Neural progenitor cell (in vitro differentiated cells): ENCODE measurements around the gene PSMB3. TPM values are rescaled to one million over a fixed set of nuclear protein-coding genes. Genes with fewer than 3 reads are reported as not detected.

ENCODE experiments used
- DNase-seq: peaks from one replicate; pipeline ENCODE4 v3.0.0-alpha.2; 2016; ENCODE audit warnings: low spot score
- H2AFZ ChIP-seq: fragments of 200-600 bp; sonication (generic); replicated peaks from 2 replicates; pipeline ENCODE4 v1.6.1; 2016; ENCODE audit warnings: antibody characterized with exemption
- H3F3A ChIP-seq: fragments of 200-600 bp; sonication (generic); 2 replicates; pipeline ENCODE4 v1.6.1; 2016; ENCODE audit warnings: antibody characterized with exemption, low read depth
- H3K27ac ChIP-seq: fragments of 200-600 bp; sonication (generic); 2 replicates; pipeline ENCODE4 v1.5.1; 2016; ENCODE audit warnings: mild to moderate bottlenecking
- H3K27me3 ChIP-seq: fragments of 200-600 bp; sonication (generic); 2 replicates; pipeline ENCODE4 v1.6.1; 2016; ENCODE audit warnings: mild to moderate bottlenecking, moderate library complexity
- H3K36me3 ChIP-seq: fragments of 200-600 bp; sonication (generic); 2 replicates; pipeline ENCODE4 v1.5.1; 2016
- H3K4me1 ChIP-seq: fragments of 200-600 bp; sonication (generic); 2 replicates; pipeline ENCODE4 v1.6.1; 2016; ENCODE audit warnings: mixed run types
- H3K4me2 ChIP-seq: fragments of 200-600 bp; sonication (generic); 2 replicates; pipeline ENCODE4 v1.6.1; 2016
- H3K4me3 ChIP-seq: fragments of 200-600 bp; sonication (generic); 2 replicates; pipeline ENCODE4 v1.5.1; 2016
- H3K79me2 ChIP-seq: fragments of 200-600 bp; sonication (generic); 2 replicates; pipeline ENCODE4 v1.6.1; 2016; ENCODE audit warnings: low read depth
- H3K9ac ChIP-seq: fragments of 200-600 bp; sonication (generic); 2 replicates; pipeline ENCODE4 v1.6.1; 2016
- H3K9me3 ChIP-seq: fragments of 200-600 bp; sonication (generic); 2 replicates; pipeline ENCODE4 v1.5.1; 2016; ENCODE audit warnings: low read depth
- H4K20me1 ChIP-seq: fragments of 200-600 bp; sonication (generic); 2 replicates; pipeline ENCODE4 v1.6.1; 2016; ENCODE audit warnings: low read depth
- H3K27ac Mint-ChIP-seq: 3 replicates; pipeline ENCODE4 v1.8.0; 2021; ENCODE audit warnings: mixed read lengths
- H3K27me3 Mint-ChIP-seq: 2 replicates; pipeline ENCODE4 v1.8.0; 2022; ENCODE audit warnings: low read depth, mild to moderate bottlenecking, inconsistent platforms, moderate library complexity, mixed read lengths; ENCODE audit not compliant: insufficient read depth
- H3K36me3 Mint-ChIP-seq: 3 replicates; pipeline ENCODE4 v1.8.0; 2021; ENCODE audit warnings: mixed read lengths
- H3K4me1 Mint-ChIP-seq: 3 replicates; pipeline ENCODE4 v1.8.0; 2021; ENCODE audit warnings: mixed read lengths
- H3K4me3 Mint-ChIP-seq: 3 replicates; pipeline ENCODE4 v1.8.0; 2021; ENCODE audit warnings: mild to moderate bottlenecking, moderate library complexity, mixed read lengths
- H3K9me3 Mint-ChIP-seq: 3 replicates; pipeline ENCODE4 v1.8.0; 2020; ENCODE audit warnings: mixed read lengths
- CTCF ChIP-seq: fragments of 200-600 bp; sonication (generic); IDR thresholded peaks from 2 replicates; pipeline ENCODE4 v1.5.1; 2017; ENCODE audit warnings: antibody characterized with exemption, mild to moderate bottlenecking
- EZH2 ChIP-seq: fragments of 200-600 bp; sonication (generic); IDR thresholded peaks from 2 replicates; pipeline ENCODE4 v1.6.1; 2017; ENCODE audit warnings: antibody characterized with exemption, mild to moderate bottlenecking, moderate library complexity
- EZH2phosphoT487 ChIP-seq: fragments of 200-600 bp; sonication (generic); IDR thresholded peaks from 2 replicates; pipeline ENCODE4 v1.6.1; 2017; ENCODE audit warnings: antibody characterized with exemption
- total RNA-seq: library from RNA; depleted of rRNA; stranded (reverse); fragments of >200 nt; gene quantifications from 2 replicates; pipeline ENCODE4 v1.2.3, GENCODE V29; 2015; ENCODE audit warnings: low replicate concordance

PSMB3 gene
- total RNA-seq, 1 donor from 2014 or later: 127 TPM

DNA sequence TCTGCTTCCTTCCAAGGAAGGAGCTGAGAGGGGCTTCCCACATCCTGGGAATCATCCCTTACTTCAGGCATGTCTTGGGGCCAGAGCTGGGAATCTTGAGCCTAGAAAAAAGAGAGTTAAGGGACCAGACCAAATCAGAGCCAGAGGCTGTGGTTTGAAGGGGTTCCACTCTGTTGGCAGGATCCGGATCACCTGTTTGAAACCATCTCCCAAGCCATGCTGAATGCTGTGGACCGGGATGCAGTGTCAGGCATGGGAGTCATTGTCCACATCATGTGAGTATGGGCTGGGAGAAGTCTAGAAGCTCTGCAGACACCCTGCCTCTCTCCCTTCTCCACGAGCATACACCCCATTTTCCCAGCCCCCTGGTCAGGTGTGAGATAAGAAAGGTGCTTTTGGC, 9.7 kb downstream of the PSMB3 start:
- Histone ChIP-seq H3K27ac (no peak overlapping the region), H4K20me1 (peaks cover 22% of the 10 kb centered on the region), H3K9ac (no peak overlapping the region), H3K4me2 (no peak overlapping the region), H3K9me3 (no peaks in the 10 kb centered on the region), H3K4me3 (no peak overlapping the region), H2AFZ (no peak overlapping the region), H3K27me3 (no peaks in the 10 kb centered on the region), H3K4me1 (no peaks in the 10 kb centered on the region), H3F3A (peaks cover 25% of the 10 kb centered on the region), H3K36me3 (no peaks in the 10 kb centered on the region), H3K79me2 (no peaks in the 10 kb centered on the region)
- Mint-ChIP-seq H3K4me1 (peaks cover 3% of the 10 kb centered on the region), H3K36me3 (peaks cover 20% of the 10 kb centered on the region), H3K4me3 (no peak overlapping the region), H3K27me3 (no peaks in the 10 kb centered on the region), H3K27ac (no peak overlapping the region), H3K9me3 (no peaks in the 10 kb centered on the region)
- no peak for DNase-seq
- TF ChIP-seq EZH2phosphoT487 (no peak), CTCF (no peak), EZH2 (no peak)

DNA sequence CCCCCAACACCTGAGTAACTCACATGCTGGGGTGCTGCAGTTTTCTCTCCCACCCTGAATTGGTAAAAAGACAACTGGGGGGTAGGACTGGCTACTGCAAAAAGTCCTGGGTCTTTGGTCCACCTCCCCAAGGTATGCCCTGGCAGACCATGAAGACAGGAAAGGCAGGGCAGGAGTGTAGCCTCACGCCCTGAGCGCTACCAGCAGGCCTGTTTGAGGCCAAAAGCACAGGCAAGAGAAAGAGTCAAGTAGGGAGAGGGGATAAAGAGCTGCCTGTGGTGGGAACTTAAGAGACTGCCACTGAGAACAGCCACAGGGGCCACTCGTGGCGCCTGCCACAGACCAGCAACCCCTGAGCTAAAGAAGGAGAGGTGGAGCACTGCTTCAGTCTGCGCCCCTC, 13.8 kb downstream of the PSMB3 start:
- no peak overlapping the region for H3K4me2 ChIP-seq
- peaks cover 21% of the 10 kb centered on the region for H4K20me1 ChIP-seq
- H3F3A ChIP-seq: peaks cover 19% of the 10 kb centered on the region
- H3K4me1 ChIP-seq: no peaks in the 10 kb centered on the region
- DNase-seq: no peak
- Mint-ChIP-seq H3K4me1 (peaks cover 3% of the 10 kb centered on the region), H3K9me3 (no peaks in the 10 kb centered on the region), H3K36me3 (peaks cover 27% of the 10 kb centered on the region), H3K27me3 (no peaks in the 10 kb centered on the region), H3K27ac (no peak overlapping the region), H3K4me3 (peak overlapping the region; percentile 75)
- TF ChIP-seq EZH2phosphoT487: no peak
- TF ChIP-seq EZH2: no peak
- no peak for TF ChIP-seq CTCF
- no peaks in the 10 kb centered on the region for H3K36me3 ChIP-seq
- no peak overlapping the region for H3K27ac ChIP-seq
- no peaks in the 10 kb centered on the region for H3K27me3 ChIP-seq
- H3K79me2 ChIP-seq: no peaks in the 10 kb centered on the region
- no peaks in the 10 kb centered on the region for H3K9me3 ChIP-seq
- no peak overlapping the region for H3K4me3 ChIP-seq
- no peak overlapping the region for H2AFZ ChIP-seq
- H3K9ac ChIP-seq: no peak overlapping the region

GRCh38 chr17:38768417-38768816, 15.9 kb downstream of the PSMB3 start:
- Mint-ChIP-seq H3K36me3 (peaks cover 30% of the 10 kb centered on the region), H3K27me3 (no peaks in the 10 kb centered on the region), H3K4me1 (peaks cover 3% of the 10 kb centered on the region), H3K9me3 (no peaks in the 10 kb centered on the region), H3K4me3 (no peak overlapping the region), H3K27ac (no peak overlapping the region)
- Histone ChIP-seq H3K36me3 (no peaks in the 10 kb centered on the region), H2AFZ (no peak overlapping the region), H3K4me1 (no peaks in the 10 kb centered on the region), H3K27ac (no peak overlapping the region), H3K9ac (no peak overlapping the region), H4K20me1 (peaks cover 12% of the 10 kb centered on the region), H3K4me2 (no peak overlapping the region), H3K79me2 (no peaks in the 10 kb centered on the region), H3F3A (peaks cover 12% of the 10 kb centered on the region), H3K9me3 (no peaks in the 10 kb centered on the region), H3K27me3 (no peaks in the 10 kb centered on the region), H3K4me3 (no peak overlapping the region)
- no peak for DNase-seq
- TF ChIP-seq EZH2phosphoT487 (no peak), EZH2 (no peak), CTCF (no peak)

GRCh38 chr17:38773258-38773657, 20.7 kb downstream of the PSMB3 start:
- no peaks in the 10 kb centered on the region for H3K4me1 Mint-ChIP-seq
- no peak overlapping the region for H3K4me3 ChIP-seq
- peaks cover 3% of the 10 kb centered on the region for H3F3A ChIP-seq
- no peak for DNase-seq
- no peaks in the 10 kb centered on the region for H3K9me3 Mint-ChIP-seq
- no peak overlapping the region for H3K27ac Mint-ChIP-seq
- no peak overlapping the region for H3K9ac ChIP-seq
- peaks cover 4% of the 10 kb centered on the region for H3K36me3 ChIP-seq
- no peak overlapping the region for H3K4me3 Mint-ChIP-seq
- H3K27me3 Mint-ChIP-seq: no peaks in the 10 kb centered on the region
- no peaks in the 10 kb centered on the region for H4K20me1 ChIP-seq
- H3K79me2 ChIP-seq: no peaks in the 10 kb centered on the region
- TF ChIP-seq EZH2 (no peak), EZH2phosphoT487 (no peak), CTCF (no peak)
- H3K4me2 ChIP-seq: no peak overlapping the region
- no peak overlapping the region for H2AFZ ChIP-seq
- no peak overlapping the region for H3K27ac ChIP-seq
- peaks cover 38% of the 10 kb centered on the region for H3K36me3 Mint-ChIP-seq
- no peaks in the 10 kb centered on the region for H3K4me1 ChIP-seq
- H3K9me3 ChIP-seq: no peaks in the 10 kb centered on the region
- H3K27me3 ChIP-seq: no peaks in the 10 kb centered on the region
